HG03575 (cell line): ENCODE results near the gene CHKB.
"Not testable (repeated sequence)": the region's sequence is repeated elsewhere in the genome, so short reads cannot be mapped to it uniquely, and the experiment has no call there.

Source experiments
- ATAC-seq: cut with Tn5 transposase; IDR thresholded peaks from one replicate; pipeline ENCODE4 v1.9.1; 2021; ENCODE audit not compliant: unreplicated experiment, insufficient number of reproducible peaks, low FRiP score; ENCODE audit errors: extremely low read depth

CHKB gene

DNA sequence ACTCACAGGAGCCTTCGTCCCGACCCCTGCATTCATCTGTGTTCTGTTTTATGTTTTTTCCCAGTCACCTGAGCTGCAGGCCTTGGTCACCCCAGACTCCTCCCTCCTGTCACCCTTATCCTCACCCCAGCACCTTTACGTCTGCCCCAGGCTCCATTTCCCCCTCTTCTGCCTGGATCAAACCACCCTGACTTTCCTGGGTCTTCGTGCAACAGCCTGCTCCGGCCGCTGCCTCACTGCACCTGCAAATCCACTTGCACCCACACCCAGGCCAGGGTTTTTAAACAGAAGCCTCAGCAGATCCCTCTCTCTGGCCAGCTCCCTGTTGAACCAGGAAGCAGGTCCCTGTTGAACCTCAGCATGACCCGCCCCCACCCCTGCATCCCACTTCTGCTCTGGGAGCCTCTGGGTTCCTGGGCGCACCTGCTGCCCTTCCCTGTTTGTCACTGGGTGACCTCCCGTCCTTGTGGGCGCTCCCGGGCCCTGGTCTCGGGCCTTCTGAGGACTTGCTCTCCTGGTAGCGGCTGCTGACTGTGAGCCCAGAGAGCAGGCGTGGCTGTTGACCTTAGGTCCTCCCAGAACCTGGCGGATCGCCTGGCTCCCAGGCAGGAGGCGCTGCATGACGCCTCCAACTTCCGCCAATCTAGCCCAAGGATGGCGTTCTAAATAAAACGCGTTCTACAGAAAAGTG lies 30.8 kb upstream of the CHKB start:
- no peak for ATAC-seq

GRCh38 chr22:50612528-50613221 lies 30.0 kb upstream of the CHKB start:
- no peak for ATAC-seq

GRCh38 chr22:50612168-50612527 lies 29.5 kb upstream of the CHKB start:
- no peak for ATAC-seq

GRCh38 chr22:50611341-50612060 lies 28.9 kb upstream of the CHKB start:
- ATAC-seq = no peak

DNA sequence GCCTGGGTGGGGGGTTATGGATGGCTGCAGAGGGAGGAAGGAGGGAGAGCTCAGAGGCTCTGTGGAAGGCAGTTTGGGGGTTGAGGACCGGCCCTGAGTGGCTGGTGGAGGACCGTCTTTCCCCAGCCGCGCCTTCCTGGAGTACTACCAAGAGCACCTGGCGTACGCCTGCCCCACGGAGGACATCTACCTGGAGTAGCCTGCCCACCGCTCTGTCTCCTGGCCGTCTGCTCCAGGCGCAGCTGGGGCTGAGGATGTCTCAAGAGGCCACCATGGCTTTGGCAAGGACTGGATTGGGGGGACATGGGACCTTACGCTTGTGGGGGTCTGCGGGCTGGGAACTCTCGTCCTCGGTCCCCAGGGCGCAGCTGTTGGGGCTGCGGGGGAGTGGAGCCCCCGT lies 27.9 kb upstream of the CHKB start:
- ATAC-seq = no peak

DNA sequence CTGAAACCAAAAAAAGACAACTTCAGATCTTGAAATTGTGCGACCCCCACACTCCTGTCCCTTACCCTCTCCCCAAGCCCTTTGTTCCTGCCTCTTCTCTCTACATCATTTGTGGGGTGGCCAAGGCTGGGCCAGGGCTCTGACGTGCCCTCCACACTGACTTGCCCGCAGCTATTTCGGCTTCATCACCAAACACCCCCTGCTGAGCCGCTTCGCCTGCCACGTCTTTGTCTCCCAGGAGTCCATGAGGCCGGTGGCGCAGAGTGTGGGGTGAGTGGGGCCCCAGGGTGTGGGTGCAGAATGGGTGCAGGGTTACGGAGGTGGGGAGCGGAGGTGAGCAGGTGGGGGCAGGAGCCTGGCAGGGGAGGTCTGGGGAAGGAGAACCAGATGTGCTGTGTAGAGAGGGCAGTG lies 27.4 kb upstream of the CHKB start:
- no peak for ATAC-seq

DNA sequence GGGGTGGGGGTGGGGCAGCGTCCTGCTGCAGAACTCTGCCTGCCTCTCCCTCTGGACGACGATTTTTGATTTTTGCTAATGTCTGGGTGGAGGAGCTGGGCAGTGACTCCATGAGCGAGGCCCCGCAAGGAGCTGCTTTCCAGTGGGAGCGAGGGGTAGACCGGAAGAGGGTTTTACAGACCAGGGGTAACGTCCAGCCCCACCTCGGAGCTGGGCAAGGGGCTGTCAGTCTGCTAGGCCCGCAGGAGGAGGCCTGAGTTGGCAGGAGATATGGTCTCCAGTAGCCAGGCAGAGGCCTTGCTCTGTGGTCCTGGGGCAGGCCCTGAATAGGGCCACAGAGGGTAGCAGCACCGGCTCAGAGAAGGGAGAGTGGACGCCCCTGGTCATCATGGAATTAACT lies 26.9 kb upstream of the CHKB start:
- no peak for ATAC-seq

- ATAC-seq = no peak
These were observed 26.3 kb upstream of the CHKB start for GRCh38 chr22:50608996-50609395.

GRCh38 chr22:50608058-50608840 lies 25.6 kb upstream of the CHKB start:
- not testable (repeated sequence) for ATAC-seq

- no peak for ATAC-seq
These were observed 25.0 kb upstream of the CHKB start for GRCh38 chr22:50607659-50608020.

DNA sequence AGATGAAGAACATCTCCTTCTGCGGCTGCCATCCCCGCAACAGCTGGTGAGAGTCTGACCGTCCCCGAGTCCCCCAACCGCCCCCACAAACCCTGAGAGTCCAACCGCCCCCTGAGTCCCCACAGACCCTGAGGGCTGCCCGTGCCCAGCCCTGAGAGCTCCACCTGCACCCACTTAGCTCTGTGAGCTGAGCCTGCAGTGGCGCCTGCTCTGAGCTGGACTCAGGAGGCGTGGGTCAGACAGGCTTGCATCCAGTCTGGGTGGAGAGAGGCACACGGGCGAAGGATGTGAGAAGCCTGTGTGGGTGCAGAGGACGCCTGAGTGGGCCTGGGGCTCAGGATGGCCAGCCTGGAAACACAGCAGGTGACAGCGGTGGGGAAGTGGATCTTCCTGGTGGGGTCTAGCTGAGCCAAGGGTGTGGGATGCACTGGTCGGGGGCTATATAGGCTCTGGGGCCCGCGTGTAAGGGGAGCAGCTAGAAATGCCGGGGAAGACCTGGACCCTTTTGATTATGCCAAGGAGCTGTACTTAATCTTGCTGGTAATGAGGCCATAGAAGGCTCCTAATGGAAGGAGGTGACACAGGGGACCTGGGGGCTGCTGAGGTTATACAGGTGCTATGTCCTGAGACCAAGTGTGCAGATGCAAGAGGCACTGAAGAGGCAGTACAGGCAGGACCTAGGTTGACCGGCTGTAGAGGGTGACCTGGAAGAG lies 24.5 kb upstream of the CHKB start:
- no peak for ATAC-seq

DNA sequence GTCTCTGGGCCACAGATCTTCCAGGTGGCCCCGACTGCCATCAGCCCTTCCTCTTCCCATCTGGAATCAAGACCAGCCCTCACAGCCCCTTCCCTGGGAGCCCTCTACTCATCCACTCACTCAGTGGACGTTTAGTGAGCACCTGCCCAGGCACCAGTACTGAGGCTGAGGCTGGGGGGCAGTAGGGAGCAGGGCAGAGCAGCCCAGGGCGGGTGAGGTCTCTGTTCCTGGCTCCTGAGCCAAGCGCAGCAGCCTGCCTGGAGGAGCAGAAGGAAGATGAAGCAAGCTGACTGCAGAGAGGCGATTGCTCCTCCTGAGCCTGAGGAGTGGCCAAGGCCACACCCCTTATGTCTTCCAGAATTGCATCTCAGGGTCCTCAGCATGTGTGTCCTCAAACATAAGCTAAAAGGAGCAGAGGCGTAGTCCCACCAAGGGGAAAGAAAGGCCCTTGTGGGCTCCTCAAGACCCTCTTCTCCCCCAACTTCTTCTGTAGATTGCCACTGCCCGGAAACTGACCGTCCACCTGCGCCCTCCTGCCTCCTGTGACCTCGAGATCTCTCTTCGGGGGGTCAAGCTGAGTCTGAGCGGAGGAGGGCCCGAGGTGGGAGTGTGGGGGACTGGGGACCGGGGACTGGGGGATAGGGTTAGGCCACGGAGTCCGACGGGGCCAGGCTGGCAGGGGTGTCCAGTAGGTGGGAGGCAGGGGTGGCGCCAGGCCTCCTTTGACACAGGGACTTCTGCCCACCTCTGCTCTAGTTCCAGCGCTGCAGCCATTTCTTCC lies 23.7 kb upstream of the CHKB start:
- ATAC-seq = no peak

DNA sequence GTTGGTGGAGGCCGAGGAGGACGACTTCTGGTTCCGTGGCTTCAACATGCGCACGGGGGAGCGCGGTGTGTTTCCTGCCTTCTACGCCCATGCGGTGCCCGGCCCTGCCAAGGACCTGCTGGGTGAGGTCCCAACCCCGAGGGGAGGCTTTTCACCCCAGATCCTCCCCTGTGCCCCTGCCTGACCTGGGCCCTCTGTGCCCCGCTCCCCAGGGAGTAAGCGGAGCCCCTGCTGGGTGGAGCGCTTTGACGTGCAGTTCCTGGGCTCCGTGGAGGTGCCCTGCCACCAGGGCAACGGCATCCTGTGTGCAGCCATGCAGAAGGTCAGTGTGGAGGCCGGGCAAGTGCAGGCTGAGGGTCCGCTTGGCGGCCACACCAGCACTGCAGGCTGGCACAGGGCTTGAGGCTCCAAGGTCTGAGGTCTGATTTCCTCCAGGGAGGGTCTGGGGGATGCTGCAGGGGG lies 23.0 kb upstream of the CHKB start:
- no peak for ATAC-seq

DNA sequence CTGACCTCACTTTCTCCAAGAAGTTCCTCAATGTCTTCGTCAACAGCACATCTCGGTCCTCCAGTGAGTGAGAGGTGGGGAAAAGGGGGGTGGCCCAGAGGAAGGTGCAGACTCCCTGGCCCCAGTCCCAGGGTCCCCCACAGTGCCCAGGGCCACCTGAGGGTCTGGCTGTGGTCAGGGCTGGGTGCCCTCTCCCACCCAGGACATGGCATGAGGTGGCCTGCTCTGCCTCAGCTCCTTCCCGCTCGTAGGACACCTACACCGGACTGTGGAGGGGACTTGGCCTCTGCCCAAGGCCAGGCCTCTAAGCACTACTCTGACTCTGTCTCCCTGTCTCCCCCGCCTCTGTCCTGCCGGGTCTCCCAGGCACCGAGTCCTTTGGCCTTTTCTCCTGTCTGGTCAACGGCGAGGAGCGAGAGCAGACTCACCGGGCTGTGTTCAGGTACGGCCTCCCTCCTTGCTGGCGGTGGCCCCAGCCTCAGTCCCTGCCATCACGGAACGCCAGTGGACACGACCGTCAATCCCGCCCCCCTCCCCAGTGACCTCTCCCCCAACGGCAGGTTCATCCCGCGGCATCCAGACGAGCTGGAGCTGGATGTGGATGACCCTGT lies 22.5 kb upstream of the CHKB start:
- ATAC-seq = no peak

DNA sequence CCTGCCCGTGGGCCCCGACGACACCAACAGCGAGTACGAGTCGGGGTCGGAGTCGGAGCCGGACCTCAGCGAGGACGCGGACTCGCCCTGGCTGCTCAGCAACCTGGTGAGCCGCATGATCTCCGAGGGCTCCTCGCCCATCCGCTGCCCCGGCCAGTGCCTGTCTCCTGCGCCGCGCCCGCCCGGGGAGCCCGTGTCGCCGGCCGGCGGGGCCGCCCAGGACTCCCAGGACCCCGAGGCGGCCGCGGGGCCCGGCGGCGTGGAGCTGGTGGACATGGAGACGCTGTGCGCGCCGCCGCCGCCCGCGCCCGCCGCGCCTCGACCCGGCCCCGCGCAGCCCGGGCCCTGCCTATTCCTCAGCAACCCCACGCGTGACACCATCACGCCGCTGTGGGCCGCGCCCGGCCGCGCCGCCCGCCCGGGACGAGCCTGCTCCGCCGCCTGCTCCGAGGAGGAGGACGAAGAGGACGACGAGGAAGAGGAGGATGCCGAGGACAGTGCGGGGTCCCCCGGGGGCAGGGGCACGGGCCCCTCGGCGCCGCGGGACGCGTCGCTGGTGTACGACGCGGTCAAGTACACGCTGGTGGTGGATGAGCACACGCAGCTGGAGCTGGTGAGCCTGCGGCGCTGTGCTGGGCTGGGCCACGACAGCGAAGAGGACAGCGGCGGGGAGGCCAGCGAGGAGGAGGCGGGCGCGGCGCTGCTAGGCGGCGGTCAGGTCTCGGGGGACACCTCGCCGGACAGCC lies 21.8 kb upstream of the CHKB start:
- no peak for ATAC-seq

DNA sequence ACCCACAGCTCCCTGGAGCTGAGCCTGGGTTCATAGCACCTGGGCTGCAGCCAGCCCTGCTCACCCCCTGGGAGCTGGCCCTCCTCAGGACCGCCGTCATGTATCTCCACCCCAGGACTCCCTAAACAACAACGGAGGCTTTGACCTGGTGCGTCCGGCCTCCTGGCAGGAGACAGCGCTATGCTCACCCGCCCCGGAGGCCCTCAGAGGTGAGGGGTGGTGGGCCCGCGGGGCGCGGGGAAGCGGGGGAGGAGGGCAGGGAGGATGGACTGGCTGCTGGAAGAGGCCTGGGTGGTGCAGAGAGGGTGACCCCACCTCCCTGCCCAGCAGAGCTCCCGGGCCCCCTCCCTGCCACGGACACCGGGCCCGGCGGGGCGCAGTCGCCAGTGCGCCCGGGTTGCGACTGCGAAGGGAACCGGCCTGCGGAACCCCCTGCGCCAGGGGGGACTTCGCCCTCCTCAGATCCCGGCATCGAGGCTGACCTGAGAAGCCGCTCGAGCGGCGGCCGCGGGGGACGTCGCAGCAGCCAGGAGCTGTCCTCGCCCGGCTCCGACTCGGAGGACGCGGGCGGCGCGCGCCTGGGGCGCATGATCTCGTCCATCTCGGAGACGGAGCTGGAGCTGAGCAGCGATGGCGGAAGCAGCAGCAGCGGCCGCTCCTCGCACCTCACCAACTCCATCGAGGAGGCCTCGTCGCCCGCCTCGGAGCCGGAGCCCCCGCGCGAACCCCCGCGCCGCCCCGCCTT lies 21.0 kb upstream of the CHKB start:
- no peak for ATAC-seq

DNA sequence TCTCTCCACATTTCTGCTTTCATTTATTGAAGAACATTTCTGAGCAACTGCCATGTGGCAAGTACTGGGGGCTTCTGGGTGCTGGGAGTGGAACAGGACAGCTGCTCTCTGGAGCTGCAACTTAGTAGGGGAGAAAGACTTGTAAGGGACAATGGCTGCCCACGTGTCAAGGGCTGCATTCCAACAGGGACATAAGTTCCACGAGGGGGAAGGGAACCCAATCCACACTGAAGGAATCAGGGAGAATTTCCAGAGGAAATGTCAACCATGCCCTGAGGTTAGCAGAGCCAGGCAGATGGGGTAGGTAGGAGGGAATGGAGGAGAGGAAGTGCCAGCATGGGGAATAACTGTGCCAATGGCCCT lies 19.7 kb upstream of the CHKB start:
- no peak for ATAC-seq
